ENCODE data around the gene EYA2. TPM values are rescaled to one million over a fixed set of nuclear protein-coding genes. Genes with fewer than 3 reads are reported as not detected.

The EYA2 gene
- total and polyA plus RNA-seq, 8 donors, result 0.51 to 3.2 (median 1.4) TPM

GRCh38 chr20:47080365-47080764 is 185.7 kb downstream of the EYA2 start:
- no peaks in the 10 kb centered on the region for H3K36me3 ChIP-seq
- 69 to 94% methylated on average over 1 of the region's 1 CpG for WGBS, 2 donors
- intact Hi-C loops (cut with DNase I), result no loop called here
- H3K9me3 ChIP-seq, result no peaks in the 10 kb centered on the region
- FAIRE-seq (no peak), DNase-seq (no peak), ATAC-seq (no peak)
- no peaks in the 10 kb centered on the region for H3K27me3 ChIP-seq
- H3K27ac ChIP-seq, result no peak overlapping the region
- TF ChIP-seq CTCF (IDR thresholded peaks at IDR 0.05), result no peak
- no peaks in the 10 kb centered on the region for H3K4me1 ChIP-seq
- H3K4me3 ChIP-seq, result no peak overlapping the region

- no peak for TF ChIP-seq CTCF (IDR thresholded peaks at IDR 0.05)
- WGBS, 2 donors, result 62 to 67% methylated on average over 6 of the region's 6 CpGs
- Histone ChIP-seq H3K4me3 (no peak overlapping the region), H3K4me1 (no peaks in the 10 kb centered on the region), H3K27ac (no peak overlapping the region), H3K36me3 (no peaks in the 10 kb centered on the region), H3K9me3 (no peaks in the 10 kb centered on the region), H3K27me3 (no peaks in the 10 kb centered on the region)
- ATAC-seq (no peak), DNase-seq (no peak), FAIRE-seq (no peak)
- intact Hi-C loops (cut with DNase I), result no loop called here
Measured at GRCh38 chr20:47086316-47086715, 191.7 kb downstream of the EYA2 start.

GRCh38 chr20:47088335-47088734 is 193.7 kb downstream of the EYA2 start:
- FAIRE-seq (no peak), DNase-seq (no peak), ATAC-seq (no peak)
- Histone ChIP-seq H3K4me1 (no peaks in the 10 kb centered on the region), H3K9me3 (no peaks in the 10 kb centered on the region), H3K27me3 (no peaks in the 10 kb centered on the region), H3K27ac (no peak overlapping the region), H3K4me3 (no peak overlapping the region), H3K36me3 (no peaks in the 10 kb centered on the region)
- WGBS, 2 donors, result 66 to 79% methylated on average over 7 of the region's 7 CpGs
- no peak for TF ChIP-seq CTCF (IDR thresholded peaks at IDR 0.05)
- intact Hi-C loops (cut with DNase I), result no loop called here

- no peak for FAIRE-seq
Measured at GRCh38 chr20:47089151-47089550, 194.5 kb downstream of the EYA2 start.

GRCh38 chr20:47090835-47091234 is 196.2 kb downstream of the EYA2 start:
- ATAC-seq (no peak), FAIRE-seq (no peak), DNase-seq (no peak)
- H3K4me1 ChIP-seq, result no peaks in the 10 kb centered on the region
- no peaks in the 10 kb centered on the region for H3K36me3 ChIP-seq
- 76 to 86% methylated on average over 5 of the region's 5 CpGs for WGBS, 2 donors
- intact Hi-C loops (cut with DNase I), result no loop called here
- H3K27me3 ChIP-seq, result no peaks in the 10 kb centered on the region
- H3K27ac ChIP-seq, result no peak overlapping the region
- no peak for TF ChIP-seq CTCF (IDR thresholded peaks at IDR 0.05)
- H3K9me3 ChIP-seq, result no peaks in the 10 kb centered on the region
- no peak overlapping the region for H3K4me3 ChIP-seq

More at GRCh38 chr20:47089151-47089550, 194.5 kb downstream of the EYA2 start:
- no peak overlapping the region for H3K4me3 ChIP-seq
- WGBS, 2 donors, result 80 to 83% methylated on average over 15 of the region's 15 CpGs
- intact Hi-C loops (cut with DNase I), result no loop called here
- no peak for DNase-seq
- H3K9me3 ChIP-seq, result no peaks in the 10 kb centered on the region
- no peaks in the 10 kb centered on the region for H3K27me3 ChIP-seq
- TF ChIP-seq CTCF (IDR thresholded peaks at IDR 0.05), result no peak
- no peak overlapping the region for H3K27ac ChIP-seq
- no peaks in the 10 kb centered on the region for H3K36me3 ChIP-seq
- ATAC-seq, result no peak
- no peaks in the 10 kb centered on the region for H3K4me1 ChIP-seq

All from pancreas (tissue), 10 donors.